Breast epithelium (tissue), 3 donors: ENCODE results near the gene ATP1B3.
"Not testable (repeated sequence)": the region's sequence is repeated elsewhere in the genome, so short reads cannot be mapped to it uniquely, and the experiment has no call there.

Experiments
- POLR2A ChIP-seq: fragments of 450-650 bp; IDR thresholded peaks from one replicate; pipeline ENCODE4 v1.6.1; 2016; ENCODE audit warnings: antibody characterized with exemption, mild to moderate bottlenecking, moderate library complexity
- POLR2AphosphoS5 ChIP-seq, 3 donors: sonication (generic); formaldehyde crosslinking; IDR thresholded peaks; one replicate each; pipeline ENCODE4 v1.6.1; 2017; ENCODE audit warnings: antibody characterized with exemption in 3 of 3
- TF ChIP-seq, protein P1 (sequence below), 3 donors: fragments of 450-650 bp; IDR thresholded peaks; one replicate each; pipeline ENCODE4 v1.5.1; 2016 to 2017; ENCODE audit warnings: antibody characterized with exemption in 3 of 3, mild to moderate bottlenecking in 3 of 3, moderate library complexity in 3 of 3

DNA sequence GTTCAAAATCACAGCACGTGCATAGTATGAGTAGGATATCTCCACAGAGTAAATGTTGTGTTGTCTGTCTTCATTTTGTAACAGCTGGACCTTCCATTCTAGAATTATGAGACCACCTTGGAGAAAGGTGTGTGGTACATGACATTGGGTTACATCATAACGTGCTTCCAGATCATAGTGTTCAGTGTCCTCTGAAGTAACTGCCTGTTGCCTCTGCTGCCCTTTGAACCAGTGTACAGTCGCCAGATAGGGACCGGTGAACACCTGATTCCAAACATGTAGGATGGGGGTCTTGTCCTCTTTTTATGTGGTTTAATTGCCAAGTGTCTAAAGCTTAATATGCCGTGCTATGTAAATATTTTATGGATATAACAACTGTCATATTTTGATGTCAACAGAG lies 49.2 kb downstream of the ATP1B3 start:
- TF ChIP-seq, protein P1, sequence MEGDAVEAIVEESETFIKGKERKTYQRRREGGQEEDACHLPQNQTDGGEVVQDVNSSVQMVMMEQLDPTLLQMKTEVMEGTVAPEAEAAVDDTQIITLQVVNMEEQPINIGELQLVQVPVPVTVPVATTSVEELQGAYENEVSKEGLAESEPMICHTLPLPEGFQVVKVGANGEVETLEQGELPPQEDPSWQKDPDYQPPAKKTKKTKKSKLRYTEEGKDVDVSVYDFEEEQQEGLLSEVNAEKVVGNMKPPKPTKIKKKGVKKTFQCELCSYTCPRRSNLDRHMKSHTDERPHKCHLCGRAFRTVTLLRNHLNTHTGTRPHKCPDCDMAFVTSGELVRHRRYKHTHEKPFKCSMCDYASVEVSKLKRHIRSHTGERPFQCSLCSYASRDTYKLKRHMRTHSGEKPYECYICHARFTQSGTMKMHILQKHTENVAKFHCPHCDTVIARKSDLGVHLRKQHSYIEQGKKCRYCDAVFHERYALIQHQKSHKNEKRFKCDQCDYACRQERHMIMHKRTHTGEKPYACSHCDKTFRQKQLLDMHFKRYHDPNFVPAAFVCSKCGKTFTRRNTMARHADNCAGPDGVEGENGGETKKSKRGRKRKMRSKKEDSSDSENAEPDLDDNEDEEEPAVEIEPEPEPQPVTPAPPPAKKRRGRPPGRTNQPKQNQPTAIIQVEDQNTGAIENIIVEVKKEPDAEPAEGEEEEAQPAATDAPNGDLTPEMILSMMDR (IDR thresholded peaks at IDR 0.05) = not testable (repeated sequence)
- not testable (repeated sequence) for TF ChIP-seq POLR2AphosphoS5 (IDR thresholded peaks at IDR 0.05); POLR2A
